PC-9 (cell line): Measurements from ENCODE around the gene DLGAP3.

ENCODE experiments used
- CTCF ChIP-seq: fragments of 200-600 bp; sonication (generic); conservative IDR thresholded peaks from 2 replicates; pipeline ENCODE4 v1.6.1; 2017; ENCODE audit warnings: mixed run types, antibody characterized with exemption, mild to moderate bottlenecking, moderate library complexity
- EZH2 ChIP-seq: fragments of 200-600 bp; sonication (generic); IDR thresholded peaks from 2 replicates; pipeline ENCODE4 v1.8.0; 2017; ENCODE audit warnings: antibody characterized with exemption, low read depth

GRCh38 chr1:34924759-34925555, 4.5 kb downstream of the DLGAP3 start:
- TF ChIP-seq CTCF (no peak), EZH2 (no peak)
